K562 (cell line): ENCODE data around the gene CARM1. TPM values are rescaled to one million over a fixed set of nuclear protein-coding genes. Genes with fewer than 3 reads are reported as not detected.

Experiments
- ATAC-seq: fragments of 200-7000 bp; cut with Tn5 transposase; 3 replicates; pipeline ENCODE4 v1.9.1; 2020; ENCODE audit warnings: moderate library complexity
- BruUV-seq: library from RNA; stranded (reverse); fragments of 400-500 nt; replicated peaks from 2 replicates; lab custom pipeline; 2021; lab: Mats Ljungman, UMichigan
- CTCF ChIA-PET: fragments of 300-600 bp; formaldehyde crosslinking; extraction: SDS; loops from one replicate; lab custom pipeline; 2021; ENCODE audit warnings: low intra/inter-chr PET ratio; lab: Yijun Ruan, JAX
- POLR2A ChIA-PET: fragments of 300-600, 350-650 bp; sonication (Branson Sonifier 250); formaldehyde crosslinking; extraction: SDS; loops from one replicate; lab custom pipeline; 2021; ENCODE audit warnings: antibody characterized with exemption, inconsistent platforms; lab: Yijun Ruan, JAX
- DNase-seq, 4 experiments: peaks; one replicate each; pipeline versions ENCODE4 v3.0.0 to v3.0.0-alpha.2; 2011 to 2018; ENCODE audit warnings: low spot score in 3 of 4, mixed read lengths in 3 of 4; ENCODE audit errors: extremely low read depth in 1 of 4
- FAIRE-seq: peaks from 2 replicates; lab custom pipeline; 2011; peaks lifted over from hg19 to GRCh38; lab: Jason Lieb, UNC
- H2AFZ ChIP-seq: 2 replicates; pipeline ENCODE4 v1.6.0; 2011; ENCODE audit warnings: low read depth, low read length, control low read depth, inconsistent platforms
- H3K27ac ChIP-seq: fragments of 200-600 bp; 3 replicates; pipeline ENCODE4 v1.8.0; 2011; ENCODE audit warnings: low read depth, mild to moderate bottlenecking, control low read depth, inconsistent platforms, low read length, moderate library complexity, mixed read lengths; ENCODE audit errors: extremely low read depth
- H3K27me3 ChIP-seq, 2 experiments: fragments of 300-600 bp in 1 of 2; 2 replicates in 1 of 2; 3 replicates in 1 of 2; pipeline versions ENCODE4 v1.6.0 to v1.8.0; 2011; ENCODE audit warnings: inconsistent platforms in 2 of 2, low read length in 2 of 2, mild to moderate bottlenecking in 1 of 2, mixed read lengths in 1 of 2, moderate library complexity in 1 of 2; ENCODE audit not compliant: control insufficient read depth in 2 of 2, insufficient read depth in 2 of 2
- H3K36me3 ChIP-seq: fragments of 300-600 bp; 3 replicates; pipeline ENCODE4 v1.8.0; 2011; ENCODE audit warnings: mild to moderate bottlenecking, low read length, inconsistent platforms; ENCODE audit not compliant: control insufficient read depth, insufficient read depth
- H3K4me1 ChIP-seq, 2 experiments: fragments of 200-600 bp in 1 of 2; replicated peaks in 1 of 2; 2 replicates in 1 of 2; 3 replicates in 1 of 2; pipeline versions ENCODE4 v1.5.1 to v1.8.0; 2011; ENCODE audit warnings: inconsistent platforms in 2 of 2, low read length in 2 of 2, mild to moderate bottlenecking in 1 of 2, mixed read lengths in 1 of 2, moderate library complexity in 1 of 2; ENCODE audit not compliant: control insufficient read depth in 2 of 2, insufficient read depth in 2 of 2
- H3K4me2 ChIP-seq: 2 replicates; pipeline ENCODE4 v1.6.1; 2011; ENCODE audit warnings: low read length, control low read depth, inconsistent platforms, mixed read lengths; ENCODE audit not compliant: insufficient read depth
- H3K4me3 ChIP-seq: fragments of 200-600 bp; sonication (generic), shearing (Covaris generic); 2 replicates; pipeline ENCODE4 v1.5.1; 2016; ENCODE audit warnings: control low read depth, inconsistent platforms
- H3K79me2 ChIP-seq: fragments of 200-600 bp; 3 replicates; pipeline ENCODE4 v1.8.0; 2011; ENCODE audit warnings: low read length, inconsistent platforms; ENCODE audit not compliant: control insufficient read depth, insufficient read depth
- H3K9ac ChIP-seq, 2 experiments: 2 replicates each; pipeline versions ENCODE4 v1.6.0 to v1.6.1; 2011; ENCODE audit warnings: low read depth in 2 of 2, low read length in 2 of 2, control low read depth in 1 of 2, inconsistent platforms in 1 of 2, mild to moderate bottlenecking in 1 of 2, mixed read lengths in 1 of 2; ENCODE audit not compliant: insufficient read depth in 1 of 2
- H3K9me1 ChIP-seq: one replicate; pipeline ENCODE4 v1.6.0; 2011; ENCODE audit warnings: inconsistent platforms, mild to moderate bottlenecking, low read length, moderate library complexity; ENCODE audit not compliant: control insufficient read depth, insufficient read depth
- H3K9me3 ChIP-seq: replicated peaks from 2 replicates; pipeline ENCODE4 v1.5.1; 2011; ENCODE audit warnings: low read depth, low read length, inconsistent platforms; ENCODE audit not compliant: control insufficient read depth, insufficient read depth
- H4K20me1 ChIP-seq: replicated peaks from 2 replicates; pipeline ENCODE4 v1.6.1; 2011; ENCODE audit warnings: low read length, inconsistent platforms, mixed read lengths; ENCODE audit not compliant: control insufficient read depth, insufficient read depth
- BHLHE40 ChIP-seq: IDR thresholded peaks from 2 replicates; pipeline ENCODE4 v1.6.1; 2011; ENCODE audit warnings: low read length, improper control_type of control experiment
- EGR1 ChIP-seq: fragments of 450-650 bp; conservative IDR thresholded peaks from 2 replicates; pipeline ENCODE4 v1.6.1; 2017; ENCODE audit warnings: mild to moderate bottlenecking
- EP300 ChIP-seq: IDR thresholded peaks from 2 replicates; pipeline ENCODE4 v1.6.1; 2012; ENCODE audit warnings: low read length, improper control_type of control experiment
- GTF2A2 ChIP-seq: IDR thresholded peaks from 2 replicates; pipeline ENCODE4 v1.6.1; 2016; ENCODE audit warnings: mild to moderate bottlenecking, missing genetic modification characterization, missing compliant biosample characterization
- JUND ChIP-seq, 2 experiments: IDR thresholded peaks; 2 replicates in 1 of 2; 3 replicates in 1 of 2; pipeline ENCODE4 v1.6.1; 2011; ENCODE audit warnings: borderline replicate concordance in 2 of 2, low read depth in 2 of 2, low read length in 2 of 2, improper control_type of control experiment in 1 of 2, missing biosample characterization in 1 of 2, missing genetic modification characterization in 1 of 2, missing genetic modification reagents in 1 of 2
- MEF2D ChIP-seq: conservative IDR thresholded peaks from 2 replicates; pipeline ENCODE4 v1.6.1; 2016; ENCODE audit warnings: low read depth, missing genetic modification characterization, missing compliant biosample characterization
- TAF15 ChIP-seq: fragments of 200-400 bp; formaldehyde crosslinking; IDR thresholded peaks from 2 replicates; pipeline ENCODE4 v1.6.1; 2017; ENCODE audit warnings: mild to moderate bottlenecking, low read depth, low read length, moderate library complexity
- ZNF699 ChIP-seq: fragments of 250-450 bp; sonication (Bioruptor Pico); IDR thresholded peaks from 2 replicates; pipeline ENCODE4 v1.8.0; 2021; ENCODE audit warnings: mild to moderate bottlenecking, moderate library complexity; ENCODE audit not compliant: insufficient replicate concordance
- WGBS: fragments of 100-300 bp; shearing (Covaris generic); methylation state at CpG from one replicate; pipeline ENCODE4 v1.1.6; 2016; ENCODE audit warnings: low coverage, mixed read lengths; ENCODE audit not compliant: insufficient coverage; ENCODE audit errors: missing lambda C conversion rate; 5-methylcytosine and 5-hydroxymethylcytosine counted together
- in situ Hi-C: fragments of 300-500 bp; cut with MboI; formaldehyde crosslinking; loops from 4 replicates; pipeline ENCODE4 v1.15.0; 2018; ENCODE audit warnings: inconsistent platforms, mixed read lengths
- intact Hi-C: fragments of 100-400 bp; cut with micrococcal nuclease; formaldehyde crosslinking; loops from 2 replicates; pipeline ENCODE4 v1.14.2; 2022
- polyA plus RNA-seq, 8 experiments: library from polyadenylated mRNA; depleted of rRNA in 4 of 8; stranded (reverse) in 5 of 8; unstranded in 3 of 8; fragments of >200 nt; fragmentation: Nextera tagmentation in 2 of 8; fragmentation: Illumina TruSeq in 1 of 8; extraction: Ambion mirVana in 2 of 8; extraction: Trizol in 1 of 8; gene quantifications; 2 replicates each; pipeline versions ENCODE4 v1.2.1 to v1.2.3, GENCODE V29; 2011 to 2014; ENCODE audit warnings: inconsistent platforms in 1 of 8, missing spikeins in 1 of 8
- total RNA-seq, 7 experiments: library from RNA; depleted of rRNA in 6 of 7; stranded (reverse); fragments of >200 nt in 6 of 7; fragmentation: Illumina TruSeq in 2 of 7; extraction: Trizol in 2 of 7; gene quantifications; 2 replicates each; pipeline versions ENCODE4 v1.2.1 to v1.2.3, GENCODE V29; 2011 to 2021; ENCODE audit warnings: low replicate concordance in 1 of 7
- TF ChIP-seq, protein P1 (sequence below): fragments of 450-650 bp; IDR thresholded peaks from 2 replicates; pipeline ENCODE4 v1.6.1; 2017; ENCODE audit warnings: antibody characterized with exemption, mild to moderate bottlenecking
- TF ChIP-seq, protein P2 (sequence below): fragments of 250-450 bp; sonication (Bioruptor Pico); IDR thresholded peaks from 2 replicates; pipeline ENCODE4 v1.4.0; 2020; ENCODE audit warnings: mild to moderate bottlenecking, moderate library complexity
- TF ChIP-seq, protein P3 (sequence below): IDR thresholded peaks from 2 replicates; pipeline ENCODE4 v1.6.1; 2011; ENCODE audit warnings: borderline replicate concordance, low read depth, mild to moderate bottlenecking, moderate library complexity, low read length; ENCODE audit not compliant: insufficient read depth, poor library complexity, severe bottlenecking

CARM1 gene
- total and polyA plus RNA-seq, 9 of the 15 experiments (the other 6 are each of a cell fraction or from before 2014, with no cell fraction given), result 0.36 to 86.0 (median 29.7) TPM

GRCh38 chr19:10892256-10892655, 20.9 kb downstream of the CARM1 start:
- H2AFZ ChIP-seq, result no peak overlapping the region
- H3K27me3 ChIP-seq, result no peaks in the 10 kb centered on the region
- H3K9me3 ChIP-seq, result no peaks in the 10 kb centered on the region
- intact Hi-C loops, result no loop called here
- FAIRE-seq (no peak), ATAC-seq (no peak), DNase-seq (no peak)
- H3K9ac ChIP-seq, result peak overlapping the region in 1 of 2 experiments; percentile 74; a peak in 2 of 4 replicates
- no peak overlapping the region for H3K4me2 ChIP-seq
- WGBS, result 97% methylated on average over 11 of the region's 13 CpGs
- H3K36me3 ChIP-seq, result peaks cover 16% of the 10 kb centered on the region; the same call in 1 of the 3 replicates
- in situ Hi-C loops, result no loop called here
- H3K4me1 ChIP-seq, result peaks cover 3 to 50% of the 10 kb centered on the region in 2 experiments; a peak in 3 of 5 replicates
- BruUV-seq, result no TSS peak
- no peak overlapping the region for H3K4me3 ChIP-seq
- H3K27ac ChIP-seq, result no peak overlapping the region
- ChIA-PET CTCF (no interaction called here), POLR2A (interaction anchor here (0.5 to 1.3 kb wide), 3 partner anchors 9 to 52 kb away, joined by 3 to 5 read pairs (median 3); no protein-coding TSS in a partner anchor)
- peaks cover 6% of the 10 kb centered on the region for H3K9me1 ChIP-seq
- H3K79me2 ChIP-seq, result peaks cover 65% of the 10 kb centered on the region
- H4K20me1 ChIP-seq, result peaks cover 12% of the 10 kb centered on the region; the same call in 1 of the 2 replicates
- TF ChIP-seq, protein P1, sequence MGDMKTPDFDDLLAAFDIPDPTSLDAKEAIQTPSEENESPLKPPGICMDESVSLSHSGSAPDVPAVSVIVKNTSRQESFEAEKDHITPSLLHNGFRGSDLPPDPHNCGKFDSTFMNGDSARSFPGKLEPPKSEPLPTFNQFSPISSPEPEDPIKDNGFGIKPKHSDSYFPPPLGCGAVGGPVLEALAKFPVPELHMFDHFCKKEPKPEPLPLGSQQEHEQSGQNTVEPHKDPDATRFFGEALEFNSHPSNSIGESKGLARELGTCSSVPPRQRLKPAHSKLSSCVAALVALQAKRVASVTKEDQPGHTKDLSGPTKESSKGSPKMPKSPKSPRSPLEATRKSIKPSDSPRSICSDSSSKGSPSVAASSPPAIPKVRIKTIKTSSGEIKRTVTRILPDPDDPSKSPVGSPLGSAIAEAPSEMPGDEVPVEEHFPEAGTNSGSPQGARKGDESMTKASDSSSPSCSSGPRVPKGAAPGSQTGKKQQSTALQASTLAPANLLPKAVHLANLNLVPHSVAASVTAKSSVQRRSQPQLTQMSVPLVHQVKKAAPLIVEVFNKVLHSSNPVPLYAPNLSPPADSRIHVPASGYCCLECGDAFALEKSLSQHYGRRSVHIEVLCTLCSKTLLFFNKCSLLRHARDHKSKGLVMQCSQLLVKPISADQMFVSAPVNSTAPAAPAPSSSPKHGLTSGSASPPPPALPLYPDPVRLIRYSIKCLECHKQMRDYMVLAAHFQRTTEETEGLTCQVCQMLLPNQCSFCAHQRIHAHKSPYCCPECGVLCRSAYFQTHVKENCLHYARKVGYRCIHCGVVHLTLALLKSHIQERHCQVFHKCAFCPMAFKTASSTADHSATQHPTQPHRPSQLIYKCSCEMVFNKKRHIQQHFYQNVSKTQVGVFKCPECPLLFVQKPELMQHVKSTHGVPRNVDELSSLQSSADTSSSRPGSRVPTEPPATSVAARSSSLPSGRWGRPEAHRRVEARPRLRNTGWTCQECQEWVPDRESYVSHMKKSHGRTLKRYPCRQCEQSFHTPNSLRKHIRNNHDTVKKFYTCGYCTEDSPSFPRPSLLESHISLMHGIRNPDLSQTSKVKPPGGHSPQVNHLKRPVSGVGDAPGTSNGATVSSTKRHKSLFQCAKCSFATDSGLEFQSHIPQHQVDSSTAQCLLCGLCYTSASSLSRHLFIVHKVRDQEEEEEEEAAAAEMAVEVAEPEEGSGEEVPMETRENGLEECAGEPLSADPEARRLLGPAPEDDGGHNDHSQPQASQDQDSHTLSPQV, result no peak
- TF ChIP-seq EP300, result no peak
- TF ChIP-seq, protein P2, sequence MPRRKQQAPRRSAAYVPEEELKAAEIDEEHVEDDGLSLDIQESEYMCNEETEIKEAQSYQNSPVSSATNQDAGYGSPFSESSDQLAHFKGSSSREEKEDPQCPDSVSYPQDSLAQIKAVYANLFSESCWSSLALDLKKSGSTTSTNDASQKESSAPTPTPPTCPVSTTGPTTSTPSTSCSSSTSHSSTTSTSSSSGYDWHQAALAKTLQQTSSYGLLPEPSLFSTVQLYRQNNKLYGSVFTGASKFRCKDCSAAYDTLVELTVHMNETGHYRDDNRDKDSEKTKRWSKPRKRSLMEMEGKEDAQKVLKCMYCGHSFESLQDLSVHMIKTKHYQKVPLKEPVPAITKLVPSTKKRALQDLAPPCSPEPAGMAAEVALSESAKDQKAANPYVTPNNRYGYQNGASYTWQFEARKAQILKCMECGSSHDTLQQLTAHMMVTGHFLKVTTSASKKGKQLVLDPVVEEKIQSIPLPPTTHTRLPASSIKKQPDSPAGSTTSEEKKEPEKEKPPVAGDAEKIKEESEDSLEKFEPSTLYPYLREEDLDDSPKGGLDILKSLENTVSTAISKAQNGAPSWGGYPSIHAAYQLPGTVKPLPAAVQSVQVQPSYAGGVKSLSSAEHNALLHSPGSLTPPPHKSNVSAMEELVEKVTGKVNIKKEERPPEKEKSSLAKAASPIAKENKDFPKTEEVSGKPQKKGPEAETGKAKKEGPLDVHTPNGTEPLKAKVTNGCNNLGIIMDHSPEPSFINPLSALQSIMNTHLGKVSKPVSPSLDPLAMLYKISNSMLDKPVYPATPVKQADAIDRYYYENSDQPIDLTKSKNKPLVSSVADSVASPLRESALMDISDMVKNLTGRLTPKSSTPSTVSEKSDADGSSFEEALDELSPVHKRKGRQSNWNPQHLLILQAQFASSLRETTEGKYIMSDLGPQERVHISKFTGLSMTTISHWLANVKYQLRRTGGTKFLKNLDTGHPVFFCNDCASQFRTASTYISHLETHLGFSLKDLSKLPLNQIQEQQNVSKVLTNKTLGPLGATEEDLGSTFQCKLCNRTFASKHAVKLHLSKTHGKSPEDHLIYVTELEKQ (CRISPR knock-in tag), result no peak
- TF ChIP-seq, protein P3, sequence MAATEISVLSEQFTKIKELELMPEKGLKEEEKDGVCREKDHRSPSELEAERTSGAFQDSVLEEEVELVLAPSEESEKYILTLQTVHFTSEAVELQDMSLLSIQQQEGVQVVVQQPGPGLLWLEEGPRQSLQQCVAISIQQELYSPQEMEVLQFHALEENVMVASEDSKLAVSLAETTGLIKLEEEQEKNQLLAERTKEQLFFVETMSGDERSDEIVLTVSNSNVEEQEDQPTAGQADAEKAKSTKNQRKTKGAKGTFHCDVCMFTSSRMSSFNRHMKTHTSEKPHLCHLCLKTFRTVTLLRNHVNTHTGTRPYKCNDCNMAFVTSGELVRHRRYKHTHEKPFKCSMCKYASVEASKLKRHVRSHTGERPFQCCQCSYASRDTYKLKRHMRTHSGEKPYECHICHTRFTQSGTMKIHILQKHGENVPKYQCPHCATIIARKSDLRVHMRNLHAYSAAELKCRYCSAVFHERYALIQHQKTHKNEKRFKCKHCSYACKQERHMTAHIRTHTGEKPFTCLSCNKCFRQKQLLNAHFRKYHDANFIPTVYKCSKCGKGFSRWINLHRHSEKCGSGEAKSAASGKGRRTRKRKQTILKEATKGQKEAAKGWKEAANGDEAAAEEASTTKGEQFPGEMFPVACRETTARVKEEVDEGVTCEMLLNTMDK, result no peak
- TF ChIP-seq GTF2A2 (tag), result no peak
- no peak for TF ChIP-seq MEF2D (tag)
- TF ChIP-seq TAF15, result no peak
- TF ChIP-seq BHLHE40, result no peak
- TF ChIP-seq ZNF699 (CRISPR knock-in tag), result no peak
- no peak for TF ChIP-seq JUND (IDR thresholded peaks at IDR 0.05; ENCODE audit: borderline replicate concordance, low read depth, low read length)
- TF ChIP-seq JUND (tag; IDR thresholded peaks at IDR 0.05; ENCODE audit: borderline replicate concordance, low read depth, low read length), result no peak
- TF ChIP-seq EGR1, result no peak
